Suprapubic skin (tissue), 4 donors: ENCODE data around the gene STXBP3. TPM values are rescaled to one million over a fixed set of nuclear protein-coding genes. Genes with fewer than 3 reads are reported as not detected.

ENCODE experiments used
- DNase-seq, 2 donors: peaks; one replicate each; pipeline ENCODE4 v3.0.0-alpha.2; 2019; ENCODE audit warnings: low spot score in 2 of 2
- H3K27ac ChIP-seq: fragments of 200-600 bp; sonication (generic); one replicate; pipeline ENCODE4 v1.5.1; 2019
- H3K27me3 ChIP-seq: fragments of 200-600 bp; sonication (generic); one replicate; pipeline ENCODE4 v1.5.1; 2019
- H3K36me3 ChIP-seq: fragments of 200-600 bp; sonication (generic); one replicate; pipeline ENCODE4 v1.5.1; 2019
- H3K4me1 ChIP-seq: fragments of 200-600 bp; sonication (generic); one replicate; pipeline ENCODE4 v1.5.1; 2019
- H3K4me3 ChIP-seq: fragments of 200-600 bp; sonication (generic); one replicate; pipeline ENCODE4 v1.5.1; 2019; ENCODE audit warnings: mild to moderate bottlenecking
- H3K9me3 ChIP-seq: fragments of 200-600 bp; sonication (generic); one replicate; pipeline ENCODE4 v1.5.1; 2019
- EP300 ChIP-seq: sonication (generic); formaldehyde crosslinking; IDR thresholded peaks from one replicate; pipeline ENCODE4 v1.6.1; 2017; ENCODE audit warnings: antibody characterized with exemption
- POLR2A ChIP-seq, 2 donors: fragments of 450-650 bp; IDR thresholded peaks; one replicate each; pipeline ENCODE4 v1.6.1; 2017; ENCODE audit warnings: antibody characterized with exemption in 2 of 2, mild to moderate bottlenecking in 2 of 2, moderate library complexity in 2 of 2
- POLR2AphosphoS5 ChIP-seq, 3 donors: sonication (generic); formaldehyde crosslinking; IDR thresholded peaks; one replicate each; pipeline ENCODE4 v1.6.1; 2017; ENCODE audit warnings: antibody characterized with exemption in 3 of 3
- WGBS: methylation state at CpG from one replicate; pipeline ENCODE4 v1.1.5; 2018; 5-methylcytosine and 5-hydroxymethylcytosine counted together
- total RNA-seq, 4 donors: library from RNA; depleted of rRNA; stranded (reverse); fragments of >200 nt; gene quantifications; one replicate each; pipeline ENCODE4 v1.1.0, GENCODE V29; 2016
- TF ChIP-seq, protein P1 (sequence below), 2 donors: fragments of 200-600 bp in 1 of 2; fragments of 450-650 bp in 1 of 2; sonication (generic) in 1 of 2; IDR thresholded peaks; one replicate each; pipeline ENCODE4 v1.5.1; 2016 to 2019; ENCODE audit warnings: antibody characterized with exemption in 2 of 2, mild to moderate bottlenecking in 1 of 2, moderate library complexity in 1 of 2

Gene STXBP3
- total RNA-seq, 4 donors from 2014 or later: 48.8 to 137 (median 66.3) TPM

DNA sequence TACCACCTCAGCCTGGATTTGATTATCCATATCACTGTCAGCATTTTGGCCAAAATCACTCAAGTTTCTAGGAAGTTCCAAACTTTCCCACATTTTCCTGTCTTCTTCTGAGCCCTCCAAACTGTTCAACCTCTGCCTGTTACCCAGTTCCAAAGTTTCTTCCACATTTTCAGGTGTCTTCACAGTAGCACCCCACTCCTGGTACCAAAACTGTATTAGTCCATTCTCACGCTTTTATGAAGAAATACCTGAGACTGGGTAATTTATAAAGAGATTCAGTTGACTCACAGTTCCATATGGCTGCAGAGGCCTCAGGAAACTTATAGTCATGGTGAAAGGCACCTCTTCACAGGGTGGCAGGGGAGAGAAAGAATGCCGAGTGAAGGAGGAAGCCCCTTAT, 39.4 kb downstream of the STXBP3 start:
- TF ChIP-seq EP300 (no peak), POLR2A (IDR thresholded peaks at IDR 0.05) (no peak), POLR2AphosphoS5 (IDR thresholded peaks at IDR 0.05) (no peak)
- TF ChIP-seq, protein P1, sequence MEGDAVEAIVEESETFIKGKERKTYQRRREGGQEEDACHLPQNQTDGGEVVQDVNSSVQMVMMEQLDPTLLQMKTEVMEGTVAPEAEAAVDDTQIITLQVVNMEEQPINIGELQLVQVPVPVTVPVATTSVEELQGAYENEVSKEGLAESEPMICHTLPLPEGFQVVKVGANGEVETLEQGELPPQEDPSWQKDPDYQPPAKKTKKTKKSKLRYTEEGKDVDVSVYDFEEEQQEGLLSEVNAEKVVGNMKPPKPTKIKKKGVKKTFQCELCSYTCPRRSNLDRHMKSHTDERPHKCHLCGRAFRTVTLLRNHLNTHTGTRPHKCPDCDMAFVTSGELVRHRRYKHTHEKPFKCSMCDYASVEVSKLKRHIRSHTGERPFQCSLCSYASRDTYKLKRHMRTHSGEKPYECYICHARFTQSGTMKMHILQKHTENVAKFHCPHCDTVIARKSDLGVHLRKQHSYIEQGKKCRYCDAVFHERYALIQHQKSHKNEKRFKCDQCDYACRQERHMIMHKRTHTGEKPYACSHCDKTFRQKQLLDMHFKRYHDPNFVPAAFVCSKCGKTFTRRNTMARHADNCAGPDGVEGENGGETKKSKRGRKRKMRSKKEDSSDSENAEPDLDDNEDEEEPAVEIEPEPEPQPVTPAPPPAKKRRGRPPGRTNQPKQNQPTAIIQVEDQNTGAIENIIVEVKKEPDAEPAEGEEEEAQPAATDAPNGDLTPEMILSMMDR (IDR thresholded peaks at IDR 0.05): no peak
- no peaks in the 10 kb centered on the region for H3K4me1 ChIP-seq
- H3K27ac ChIP-seq: no peak overlapping the region
- peaks cover 76% of the 10 kb centered on the region for H3K36me3 ChIP-seq
- no peak overlapping the region for H3K4me3 ChIP-seq
- WGBS: 97% methylated on average over 2 of the region's 2 CpGs
- H3K9me3 ChIP-seq: no peaks in the 10 kb centered on the region
- H3K27me3 ChIP-seq: no peaks in the 10 kb centered on the region
- no peak for DNase-seq

GRCh38 chr1:108791790-108792189, 45.3 kb downstream of the STXBP3 start:
- peaks cover 8% of the 10 kb centered on the region for H3K9me3 ChIP-seq
- 86% methylated on average over 1 of the region's 1 CpG for WGBS
- TF ChIP-seq POLR2AphosphoS5 (IDR thresholded peaks at IDR 0.05): no peak
- TF ChIP-seq POLR2A (IDR thresholded peaks at IDR 0.05): no peak
- TF ChIP-seq EP300: no peak
- TF ChIP-seq, protein P1 (IDR thresholded peaks at IDR 0.05): no peak
- no peak overlapping the region for H3K4me3 ChIP-seq
- H3K27ac ChIP-seq: no peak overlapping the region
- peaks cover 79% of the 10 kb centered on the region for H3K36me3 ChIP-seq
- DNase-seq: no peak
- no peaks in the 10 kb centered on the region for H3K27me3 ChIP-seq
- H3K4me1 ChIP-seq: no peaks in the 10 kb centered on the region

- H3K27me3 ChIP-seq: no peaks in the 10 kb centered on the region
- DNase-seq: no peak
- no peak overlapping the region for H3K27ac ChIP-seq
- peaks cover 8% of the 10 kb centered on the region for H3K9me3 ChIP-seq
- H3K4me1 ChIP-seq: no peaks in the 10 kb centered on the region
- H3K4me3 ChIP-seq: no peak overlapping the region
- WGBS: 95% methylated on average over 2 of the region's 2 CpGs
- peaks cover 82% of the 10 kb centered on the region for H3K36me3 ChIP-seq
- TF ChIP-seq POLR2A (IDR thresholded peaks at IDR 0.05) (no peak), EP300 (no peak), POLR2AphosphoS5 (IDR thresholded peaks at IDR 0.05) (no peak)
- TF ChIP-seq, protein P1 (IDR thresholded peaks at IDR 0.05): no peak
These were observed 45.9 kb downstream of the STXBP3 start for GRCh38 chr1:108792420-108792819.

- no peaks in the 10 kb centered on the region for H3K4me1 ChIP-seq
- H3K27ac ChIP-seq: no peak overlapping the region
- H3K9me3 ChIP-seq: no peaks in the 10 kb centered on the region
- peaks cover 91% of the 10 kb centered on the region for H3K36me3 ChIP-seq
- no peak overlapping the region for H3K4me3 ChIP-seq
- H3K27me3 ChIP-seq: no peaks in the 10 kb centered on the region
- WGBS: 79% methylated on average over 1 of the region's 1 CpG
- TF ChIP-seq, protein P1 (IDR thresholded peaks at IDR 0.05): no peak
- TF ChIP-seq POLR2AphosphoS5 (IDR thresholded peaks at IDR 0.05): no peak
- TF ChIP-seq EP300: no peak
- no peak for TF ChIP-seq POLR2A (IDR thresholded peaks at IDR 0.05)
- DNase-seq: no peak
These were observed 52.5 kb downstream of the STXBP3 start for GRCh38 chr1:108799001-108799400.

- TF ChIP-seq POLR2A (IDR thresholded peaks at IDR 0.05) (no peak), EP300 (no peak)
- H3K36me3 ChIP-seq: peaks cover 86% of the 10 kb centered on the region
- no peaks in the 10 kb centered on the region for H3K9me3 ChIP-seq
- H3K27ac ChIP-seq: no peak overlapping the region
- H3K4me3 ChIP-seq: no peak overlapping the region
- no peak for DNase-seq
- no peaks in the 10 kb centered on the region for H3K27me3 ChIP-seq
- no peaks in the 10 kb centered on the region for H3K4me1 ChIP-seq
These were observed 54.6 kb downstream of the STXBP3 start for GRCh38 chr1:108801101-108801500.

DNA sequence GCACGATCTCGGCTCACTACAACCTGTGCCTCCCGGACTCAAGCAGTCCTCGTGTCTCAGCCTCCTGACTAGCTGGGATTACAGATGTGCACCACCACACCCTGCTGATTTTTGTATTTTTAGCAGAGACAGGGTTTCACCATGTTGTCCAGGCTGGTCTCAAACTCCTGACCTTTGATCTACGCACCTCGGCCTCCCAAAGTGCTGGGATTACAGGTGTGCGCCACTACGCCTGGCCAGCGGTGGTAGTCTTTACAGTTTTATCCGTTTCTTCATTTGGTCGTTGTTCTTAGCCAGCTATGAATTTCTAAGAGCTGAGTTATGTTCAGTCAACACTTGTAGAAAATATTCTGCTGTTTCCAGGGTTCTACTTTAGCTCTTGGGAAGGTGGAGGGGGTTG, 57.1 kb downstream of the STXBP3 start:
- no peaks in the 10 kb centered on the region for H3K27me3 ChIP-seq
- no peak overlapping the region for H3K27ac ChIP-seq
- H3K4me1 ChIP-seq: no peaks in the 10 kb centered on the region
- no peak overlapping the region for H3K4me3 ChIP-seq
- H3K9me3 ChIP-seq: no peaks in the 10 kb centered on the region
- peaks cover 83% of the 10 kb centered on the region for H3K36me3 ChIP-seq
- DNase-seq: no peak
- 95% methylated on average over 11 of the region's 11 CpGs for WGBS
- TF ChIP-seq POLR2AphosphoS5 (IDR thresholded peaks at IDR 0.05) (no peak), EP300 (no peak), POLR2A (IDR thresholded peaks at IDR 0.05) (no peak)
- TF ChIP-seq, protein P1 (IDR thresholded peaks at IDR 0.05): no peak
